Activated naive CD4-positive, alpha-beta T cell treated with anti-CD3 and anti-CD28 coated beads, Interleukin-2, amount 50 U/mL, for 16 hours (primary cell): ENCODE measurements around the gene TAF1.
"Not testable (repeated sequence)": the region's sequence is repeated elsewhere in the genome, so short reads cannot be mapped to it uniquely, and the experiment has no call there.

Source experiments
- DNase-seq: peaks from one replicate; pipeline ENCODE4 v3.0.0-alpha.2; 2020

Gene TAF1

GRCh38 chrX:71509289-71509688, 143.1 kb downstream of the TAF1 start:
- no peak for DNase-seq

GRCh38 chrX:71510161-71510560, 144.0 kb downstream of the TAF1 start:
- DNase-seq = no peak

- not testable (repeated sequence) for DNase-seq
Measured at GRCh38 chrX:71513731-71514130, 147.6 kb downstream of the TAF1 start.

GRCh38 chrX:71514367-71515037, 148.3 kb downstream of the TAF1 start:
- DNase-seq = no peak

- no peak for DNase-seq
Measured at GRCh38 chrX:71515038-71515396, 148.9 kb downstream of the TAF1 start.
